Measurements from ENCODE around the gene IGFBPL1.

Gene IGFBPL1

GRCh38 chr9:38395653-38396370, 28.4 kb downstream of the IGFBPL1 start:
- DNase-seq (ENCODE audit: low spot score), result no peak

GRCh38 chr9:38394416-38394815, 29.8 kb downstream of the IGFBPL1 start:
- no peak for DNase-seq (ENCODE audit: low spot score)

GRCh38 chr9:38393128-38393796, 31.0 kb downstream of the IGFBPL1 start:
- DNase-seq (ENCODE audit: low spot score), result no peak

GRCh38 chr9:38392235-38393127, 31.8 kb downstream of the IGFBPL1 start, which contains the start of gene ALDH1B1:
ALDH1B1 (plus strand) TSS chr9:38392702; CDS start chr9:38395749, 3,047 bp downstream.
- DNase-seq (ENCODE audit: low spot score), result peak; percentile 98

GRCh38 chr9:38391278-38392118, 32.8 kb downstream of the IGFBPL1 start:
- DNase-seq (ENCODE audit: low spot score), result no peak

- no peak for DNase-seq (ENCODE audit: low spot score)
These were observed 33.4 kb downstream of the IGFBPL1 start for GRCh38 chr9:38390851-38391250.

- no peak for DNase-seq (ENCODE audit: low spot score)
These were observed 33.8 kb downstream of the IGFBPL1 start for GRCh38 chr9:38390442-38390841.

- peak; percentile 29 for DNase-seq (ENCODE audit: low spot score)
These were observed 34.9 kb downstream of the IGFBPL1 start for GRCh38 chr9:38389313-38389712.

- no peak for DNase-seq (ENCODE audit: low spot score)
These were observed 35.7 kb downstream of the IGFBPL1 start for GRCh38 chr9:38388283-38389223.

GRCh38 chr9:38387751-38388150, 36.5 kb downstream of the IGFBPL1 start:
- no peak for DNase-seq (ENCODE audit: low spot score)

- DNase-seq (ENCODE audit: low spot score), result no peak
These were observed 37.2 kb downstream of the IGFBPL1 start for GRCh38 chr9:38387066-38387465.

GRCh38 chr9:38386319-38386895, 37.8 kb downstream of the IGFBPL1 start:
- DNase-seq (ENCODE audit: low spot score), result no peak

- DNase-seq (ENCODE audit: low spot score), result no peak
These were observed 38.4 kb downstream of the IGFBPL1 start for GRCh38 chr9:38385896-38386295.

GRCh38 chr9:38384990-38385848, 39.0 kb downstream of the IGFBPL1 start:
- DNase-seq (ENCODE audit: low spot score), result no peak

GRCh38 chr9:38382141-38382540, 42.1 kb downstream of the IGFBPL1 start:
- no peak for DNase-seq (ENCODE audit: low spot score)

GRCh38 chr9:38380872-38381534, 43.3 kb downstream of the IGFBPL1 start:
- DNase-seq (ENCODE audit: low spot score), result no peak

GRCh38 chr9:38380230-38380871, 43.9 kb downstream of the IGFBPL1 start:
- no peak for DNase-seq (ENCODE audit: low spot score)

All from hepatic stellate cell (primary cell).